Measurements from ENCODE around the gene PHKB. TPM values are rescaled to one million over a fixed set of nuclear protein-coding genes. Genes with fewer than 3 reads are reported as not detected.

PHKB gene
- total and polyA plus RNA-seq, 2 donors (not counting 3 experiments of a cell fraction or from before 2014, with no cell fraction given), result 30.1 to 61.0 TPM

GRCh38 chr16:47483616-47484015 lies 22.5 kb downstream of the PHKB start:
- no peak overlapping the region for H3K27ac ChIP-seq (ENCODE audit: insufficient read depth, low read depth, low read length)
- TF ChIP-seq POLR2A (IDR thresholded peaks at IDR 0.05; ENCODE audit: low read depth, low read length), result no peak
- no peak overlapping the region for H2AFZ ChIP-seq (ENCODE audit: low read depth, low read length)
- peaks cover 23% of the 10 kb centered on the region for H3K79me2 ChIP-seq (ENCODE audit: control insufficient read depth, insufficient read depth, low read length)
- no peak for DNase-seq (ENCODE audit: low read depth, low spot score)
- no peak for FAIRE-seq
- H4K20me1 ChIP-seq (replicated peaks; ENCODE audit: control insufficient read depth, extremely low read depth, insufficient read depth, low read length), result peaks cover 8% of the 10 kb centered on the region
- ChIA-PET CTCF (no interaction called here), POLR2A (no interaction called here)
- dilution Hi-C loops (cut with MboI; ENCODE audit: extremely low pct_ligation_motif_present, low sequenced_read_pairs), result no loop called here
- H3K9ac ChIP-seq (replicated peaks; ENCODE audit: extremely low read depth, insufficient read depth, low read length), result no peak overlapping the region
- H3K9me3 ChIP-seq (replicated peaks; ENCODE audit: control insufficient read depth, insufficient read depth, low read length), result no peaks in the 10 kb centered on the region
- H3K4me2 ChIP-seq (ENCODE audit: insufficient read depth, low read length), result no peak overlapping the region
- H3K36me3 ChIP-seq (ENCODE audit: control insufficient read depth in 2 of 2, extremely low read depth in 1 of 2, insufficient read depth in 2 of 2, low read length in 2 of 2), result no peaks in the 10 kb centered on the region
- intact Hi-C loops (cut with micrococcal nuclease), result no loop called here
- H3K9me1 ChIP-seq (replicated peaks; ENCODE audit: control insufficient read depth, extremely low read depth, insufficient read depth, low read length), result no peaks in the 10 kb centered on the region
- H3K4me3 ChIP-seq (replicated peaks in 1 of 3; ENCODE audit: insufficient read depth in 1 of 3, low read depth in 1 of 3, low read length in 3 of 3), result no peak overlapping the region
- no TSS peak for BruUV-seq (replicated peaks)
- no peaks in the 10 kb centered on the region for H3K4me1 ChIP-seq (ENCODE audit: control insufficient read depth, extremely low read depth, insufficient read depth, low read length)
- no peaks in the 10 kb centered on the region for H3K27me3 ChIP-seq (ENCODE audit: control insufficient read depth in 2 of 2, insufficient read depth in 2 of 2, low read length in 2 of 2)

- no peak for FAIRE-seq
- Histone ChIP-seq H3K36me3 (ENCODE audit: control insufficient read depth in 2 of 2, extremely low read depth in 1 of 2, insufficient read depth in 2 of 2, low read length in 2 of 2) (no peaks in the 10 kb centered on the region), H3K9me3 (replicated peaks; ENCODE audit: control insufficient read depth, insufficient read depth, low read length) (peaks cover 3% of the 10 kb centered on the region), H3K27ac (ENCODE audit: insufficient read depth, low read depth, low read length) (no peak overlapping the region), H3K9me1 (replicated peaks; ENCODE audit: control insufficient read depth, extremely low read depth, insufficient read depth, low read length) (no peaks in the 10 kb centered on the region), H4K20me1 (replicated peaks; ENCODE audit: control insufficient read depth, extremely low read depth, insufficient read depth, low read length) (peaks cover 5% of the 10 kb centered on the region), H3K9ac (replicated peaks; ENCODE audit: extremely low read depth, insufficient read depth, low read length) (no peak overlapping the region), H3K4me1 (ENCODE audit: control insufficient read depth, extremely low read depth, insufficient read depth, low read length) (no peaks in the 10 kb centered on the region), H2AFZ (ENCODE audit: low read depth, low read length) (no peak overlapping the region), H3K27me3 (ENCODE audit: control insufficient read depth in 2 of 2, insufficient read depth in 2 of 2, low read length in 2 of 2) (no peaks in the 10 kb centered on the region), H3K4me3 (replicated peaks in 1 of 3; ENCODE audit: insufficient read depth in 1 of 3, low read depth in 1 of 3, low read length in 3 of 3) (no peak overlapping the region), H3K4me2 (ENCODE audit: insufficient read depth, low read length) (no peak overlapping the region), H3K79me2 (ENCODE audit: control insufficient read depth, insufficient read depth, low read length) (peaks cover 18% of the 10 kb centered on the region)
- no peak for DNase-seq (ENCODE audit: low read depth, low spot score)
- intact Hi-C loops (cut with micrococcal nuclease) (no loop called here), dilution Hi-C loops (cut with MboI; ENCODE audit: extremely low pct_ligation_motif_present, low sequenced_read_pairs) (no loop called here)
- TF ChIP-seq MAX (IDR thresholded peaks at IDR 0.05; ENCODE audit: insufficient read depth, insufficient read length) (no peak), EZH2 (IDR thresholded peaks at IDR 0.05; ENCODE audit: borderline replicate concordance, low read depth, low read length, severe bottlenecking) (no peak), POLR2AphosphoS5 (IDR thresholded peaks at IDR 0.05; ENCODE audit: insufficient read depth, low read depth, low read length) (no peak), CTCF (IDR thresholded peaks at IDR 0.05; ENCODE audit: extremely low read depth in 1 of 2, insufficient read depth in 1 of 2, low read depth in 1 of 2, low read length in 2 of 2) (no peak), MYC (IDR thresholded peaks at IDR 0.05; ENCODE audit: low read depth, low read length) (no peak), JUN (IDR thresholded peaks at IDR 0.05; ENCODE audit: borderline replicate concordance, insufficient read depth, insufficient read length, low read depth) (no peak), FOS (IDR thresholded peaks at IDR 0.05; ENCODE audit: borderline replicate concordance, insufficient read depth, low read length) (no peak)
- CTCF ChIA-PET, result no interaction called here
- BruUV-seq (replicated peaks), result no TSS peak
- POLR2A ChIA-PET, result interaction anchor here (0.6 kb wide), 1 partner anchor 115 kb away, joined by 3 read pairs; no protein-coding TSS in a partner anchor
These were observed 25.7 kb downstream of the PHKB start for GRCh38 chr16:47486856-47487255.

All from endothelial cell of umbilical vein (primary cell).